OCI-M1 (cell line): ENCODE measurements around the gene NNAT.

Experiments
- DNase-seq: peaks from one replicate; lab custom pipeline; 2025; lab: John Stamatoyannopoulos, UW

NNAT gene

GRCh38 chr20:37502654-37503053 is 18.4 kb upstream of the NNAT start:
- no peak for DNase-seq

- no peak for DNase-seq
Measured at GRCh38 chr20:37503256-37503927, 17.7 kb upstream of the NNAT start.

GRCh38 chr20:37504404-37505096 is 16.5 kb upstream of the NNAT start:
- no peak for DNase-seq

GRCh38 chr20:37505263-37506151 is 15.5 kb upstream of the NNAT start:
- DNase-seq: no peak

GRCh38 chr20:37506152-37506725 is 14.8 kb upstream of the NNAT start:
- no peak for DNase-seq

- DNase-seq: no peak
Measured at GRCh38 chr20:37510226-37510625, 10.8 kb upstream of the NNAT start.

- DNase-seq: no peak
Measured at GRCh38 chr20:37511610-37512275, 9.3 kb upstream of the NNAT start.

GRCh38 chr20:37513779-37514359 is 7.2 kb upstream of the NNAT start:
- DNase-seq: no peak

- DNase-seq: no peak
Measured at GRCh38 chr20:37515876-37516275, 5.2 kb upstream of the NNAT start.

GRCh38 chr20:37516811-37517750 is 4.0 kb upstream of the NNAT start:
- DNase-seq: no peak

- no peak for DNase-seq
Measured at GRCh38 chr20:37518059-37518458, 3.0 kb upstream of the NNAT start.

- no peak for DNase-seq
Measured at GRCh38 chr20:37518606-37519507, 2.2 kb upstream of the NNAT start.

GRCh38 chr20:37519508-37520418 is 1.3 kb upstream of the NNAT start:
- DNase-seq: no peak

- DNase-seq: no peak
Measured at GRCh38 chr20:37520419-37520955, 563 bp upstream of the NNAT start.

GRCh38 chr20:37522260-37523011 is 1.4 kb downstream of the NNAT start:
- DNase-seq: no peak

GRCh38 chr20:37523012-37523391 is 2.0 kb downstream of the NNAT start:
- no peak for DNase-seq
